HG03095 (cell line): ENCODE data around the gene HRH2.

Source experiments
- ATAC-seq: cut with Tn5 transposase; IDR thresholded peaks from one replicate; pipeline ENCODE4 v1.9.1; 2021; ENCODE audit warnings: moderate library complexity; ENCODE audit not compliant: unreplicated experiment

The HRH2 gene

DNA sequence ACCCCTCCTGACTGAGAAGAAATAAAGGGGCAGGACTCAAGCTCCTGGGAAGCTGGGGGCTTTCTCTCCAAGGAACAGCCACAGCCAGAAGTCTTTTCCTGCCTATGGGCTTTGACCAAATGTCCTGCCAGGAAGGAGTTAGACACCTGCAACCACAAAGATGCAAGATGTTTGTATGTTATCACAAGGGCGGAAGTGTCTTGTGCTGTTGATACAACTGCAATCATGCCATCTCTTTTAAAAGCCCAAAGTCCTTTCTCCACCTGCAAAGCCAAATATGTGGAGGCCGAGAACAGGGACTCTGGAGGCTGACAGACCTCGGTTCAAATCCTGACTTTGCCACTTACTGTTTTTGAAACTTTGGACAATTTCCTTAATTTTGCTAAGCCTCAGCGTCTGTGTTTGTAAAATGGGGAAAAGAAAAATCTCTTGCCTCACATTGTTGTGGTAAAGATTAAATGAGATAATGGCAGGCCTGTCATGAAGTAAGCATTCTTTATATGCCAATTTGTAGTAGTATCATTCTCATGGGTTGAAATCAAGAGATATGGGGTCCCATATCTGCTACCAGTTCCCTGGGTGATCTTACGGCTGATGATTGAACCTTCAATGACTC is 17.0 kb downstream of the HRH2 start:
- ATAC-seq, result no peak

DNA sequence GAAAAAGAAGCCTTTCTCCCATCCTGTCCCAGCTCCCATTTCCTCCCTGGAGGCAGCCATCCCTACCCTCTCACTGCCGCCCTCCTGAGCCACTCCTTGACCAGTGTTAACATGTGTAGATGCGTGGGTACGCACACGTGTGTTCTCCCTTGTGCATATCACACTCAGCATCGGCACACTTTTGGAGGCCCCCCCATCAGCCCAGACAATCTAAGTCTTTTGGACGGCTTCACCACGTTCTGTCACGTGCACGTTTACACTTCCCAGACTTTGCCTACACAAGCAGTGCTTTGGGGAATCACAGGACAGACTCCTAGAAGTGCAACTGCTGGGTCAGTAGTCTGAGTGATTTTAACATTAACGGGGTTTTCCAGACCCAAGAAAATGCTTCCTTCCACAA is 18.0 kb downstream of the HRH2 start:
- ATAC-seq, result no peak

DNA sequence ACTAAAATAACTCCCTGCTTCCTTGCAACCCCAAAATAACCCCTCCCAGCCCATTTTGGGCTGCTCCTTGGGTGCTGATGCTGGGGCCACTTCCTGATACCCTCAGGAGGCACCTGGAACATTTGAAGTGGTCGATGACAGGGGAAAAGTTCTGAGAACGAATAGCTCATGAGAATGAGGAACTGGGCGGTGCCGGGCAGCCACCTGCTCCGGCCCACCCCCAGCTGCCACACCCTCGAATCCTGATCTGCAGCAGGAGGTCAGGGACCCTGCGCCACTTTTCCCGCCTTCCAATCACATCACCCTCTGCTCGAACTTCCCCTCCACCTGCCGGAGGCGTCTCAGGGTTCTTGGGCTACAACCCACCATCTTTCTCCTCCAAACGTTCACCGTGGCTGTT is 19.7 kb downstream of the HRH2 start:
- no peak for ATAC-seq

DNA sequence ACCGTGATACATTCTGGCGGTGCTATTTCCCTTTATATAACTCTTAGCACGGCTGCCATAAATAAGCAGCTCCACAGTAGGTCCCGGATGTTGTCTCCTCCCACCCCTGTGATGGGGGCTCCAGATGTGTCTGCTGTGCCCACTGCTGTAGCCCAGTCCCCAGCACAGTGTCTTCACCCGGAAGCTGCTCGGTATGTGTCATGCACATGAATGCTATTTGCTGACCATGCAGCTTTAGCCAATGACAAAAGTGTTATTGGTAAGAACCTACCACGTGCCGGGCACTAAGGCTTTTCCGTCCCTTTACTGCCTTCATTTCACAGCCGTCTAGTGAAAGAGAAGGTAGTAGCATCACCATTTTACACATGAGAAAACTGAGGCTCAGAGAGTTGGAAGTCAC is 20.2 kb downstream of the HRH2 start:
- no peak for ATAC-seq

DNA sequence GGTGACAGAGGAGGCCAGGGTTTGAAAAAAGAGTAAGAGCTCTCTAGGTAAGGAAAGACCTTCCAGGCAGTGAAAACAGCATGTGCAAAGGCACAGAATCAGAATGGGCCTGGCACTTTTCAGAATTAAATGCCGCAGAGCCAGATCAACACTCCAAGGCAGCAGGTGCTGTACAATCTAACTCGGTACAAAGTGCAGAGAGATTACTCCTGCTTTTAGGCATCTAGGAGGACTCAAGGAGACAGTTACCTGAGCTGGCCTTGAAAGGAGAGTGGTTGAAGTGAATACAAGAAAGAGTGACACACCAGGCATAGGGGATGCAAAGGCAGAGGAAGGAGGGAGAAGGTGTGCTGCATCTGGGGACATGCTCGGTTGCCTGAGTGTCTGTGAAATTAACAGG is 21.5 kb downstream of the HRH2 start:
- ATAC-seq, result no peak

DNA sequence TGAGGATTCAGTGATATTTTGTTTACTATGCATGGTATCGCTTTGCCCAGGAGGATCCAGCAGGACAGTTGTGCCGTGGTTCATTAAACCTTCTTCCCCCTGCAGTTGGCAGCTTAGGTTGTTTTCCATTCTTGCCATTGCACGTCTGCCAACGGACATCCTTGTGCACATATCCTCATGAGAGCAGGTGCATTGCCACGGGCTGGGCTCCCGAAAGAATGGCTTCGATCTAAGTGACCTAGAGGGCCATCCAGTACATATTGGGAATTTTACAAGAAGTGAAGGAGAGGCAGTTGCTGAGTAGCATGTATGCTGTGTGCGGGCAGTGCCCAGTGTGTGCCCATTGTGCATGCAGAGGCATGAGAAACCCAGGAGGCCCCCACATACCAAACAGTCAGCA is 22.1 kb downstream of the HRH2 start:
- ATAC-seq, result no peak

DNA sequence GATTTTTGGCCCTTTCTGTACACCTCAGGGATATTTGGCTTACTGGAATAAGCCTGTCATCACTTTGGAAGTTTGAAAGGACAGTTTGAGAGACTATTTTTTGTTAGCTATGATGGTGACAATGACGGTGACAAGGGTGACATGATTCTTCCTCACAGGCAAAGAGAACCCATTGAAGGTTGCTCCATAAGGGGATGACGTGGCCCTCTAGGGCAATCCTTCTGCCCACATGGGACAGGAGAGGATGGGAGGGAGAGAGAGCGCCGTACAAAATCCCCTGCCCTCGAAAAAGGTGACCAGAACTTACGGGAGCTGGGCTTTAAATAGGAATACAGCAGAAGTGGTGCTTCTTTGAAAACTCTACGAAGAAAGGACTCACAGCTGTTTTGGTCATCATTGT is 22.6 kb downstream of the HRH2 start:
- no peak for ATAC-seq

DNA sequence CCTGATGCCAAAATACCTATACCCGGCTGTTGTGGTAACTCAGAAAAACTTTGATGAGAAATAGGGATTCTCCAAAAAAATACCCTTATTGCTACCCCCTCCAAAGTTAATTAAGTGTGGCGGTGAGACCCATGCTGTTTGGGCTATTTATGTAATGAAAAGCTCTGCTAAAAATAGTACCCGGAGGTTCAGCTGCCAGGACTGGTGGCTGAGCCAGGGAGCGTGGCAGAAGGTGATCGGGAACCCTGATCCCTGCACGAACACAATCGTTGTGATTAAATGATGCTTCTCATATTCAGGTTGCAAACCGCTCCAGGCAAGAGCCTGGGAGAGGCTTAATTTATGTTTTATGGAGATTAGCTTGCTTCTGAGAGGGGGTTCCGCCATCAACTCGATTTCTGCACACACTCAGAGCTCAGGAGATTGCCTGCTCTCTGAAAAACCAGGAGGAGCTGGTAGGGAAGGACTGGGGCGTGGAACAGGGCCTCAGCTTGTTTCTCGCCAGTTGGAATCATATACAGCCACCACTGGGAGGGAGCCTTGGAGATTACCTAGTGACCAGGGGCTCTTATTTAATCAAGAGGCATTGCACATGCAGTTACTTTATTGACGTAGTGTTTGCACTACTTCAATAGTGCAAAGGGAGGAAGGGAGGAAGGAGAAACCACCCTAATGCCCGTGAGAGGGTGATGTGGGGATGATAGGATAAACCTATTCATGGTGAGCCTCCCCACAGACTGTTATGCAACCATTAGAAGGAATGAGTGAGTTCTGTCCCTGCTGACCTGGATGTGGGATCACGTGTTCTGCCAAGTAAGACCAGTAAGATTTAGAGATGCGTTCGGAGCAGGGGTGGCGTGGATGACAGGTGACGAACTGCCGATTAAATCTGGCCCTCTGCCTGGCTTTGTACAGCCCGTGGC is 23.4 kb downstream of the HRH2 start:
- ATAC-seq, result no peak

DNA sequence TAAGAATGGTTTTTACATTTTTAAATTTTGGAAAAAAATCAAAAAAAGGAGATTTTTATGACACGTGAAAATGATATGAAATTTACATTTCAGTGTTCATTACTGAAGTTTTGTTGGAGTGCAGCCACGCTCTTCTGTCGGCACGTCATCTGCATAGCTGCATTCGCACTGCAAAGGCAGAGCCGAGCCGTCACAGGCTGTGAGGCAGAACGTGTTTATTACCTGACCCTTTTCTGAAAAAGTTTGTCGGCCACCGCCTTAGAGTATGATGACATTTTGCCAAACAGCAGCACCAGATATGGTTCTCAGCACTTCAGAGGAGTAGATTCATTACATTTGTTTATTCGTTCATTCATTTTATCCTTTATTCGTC is 24.1 kb downstream of the HRH2 start:
- no peak for ATAC-seq

DNA sequence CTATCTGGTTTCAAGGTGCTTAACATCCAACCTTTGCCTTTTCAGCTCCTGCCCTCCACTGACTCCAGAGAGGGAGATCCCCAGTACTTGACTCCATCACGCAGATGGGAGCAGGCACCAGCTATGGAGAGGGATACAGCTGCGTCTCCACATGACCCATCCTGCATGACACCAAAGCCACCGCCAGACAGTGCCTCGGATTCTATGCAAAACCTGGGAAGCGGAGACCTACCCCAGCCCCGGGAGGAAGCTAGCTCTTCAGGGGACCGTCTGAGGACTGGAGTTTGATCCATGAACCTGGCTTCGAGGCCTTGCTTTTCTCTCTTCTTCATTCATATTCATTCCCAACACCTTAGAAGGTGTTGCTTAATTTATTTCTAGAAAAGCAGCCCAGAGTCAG is 24.8 kb downstream of the HRH2 start:
- ATAC-seq, result no peak

DNA sequence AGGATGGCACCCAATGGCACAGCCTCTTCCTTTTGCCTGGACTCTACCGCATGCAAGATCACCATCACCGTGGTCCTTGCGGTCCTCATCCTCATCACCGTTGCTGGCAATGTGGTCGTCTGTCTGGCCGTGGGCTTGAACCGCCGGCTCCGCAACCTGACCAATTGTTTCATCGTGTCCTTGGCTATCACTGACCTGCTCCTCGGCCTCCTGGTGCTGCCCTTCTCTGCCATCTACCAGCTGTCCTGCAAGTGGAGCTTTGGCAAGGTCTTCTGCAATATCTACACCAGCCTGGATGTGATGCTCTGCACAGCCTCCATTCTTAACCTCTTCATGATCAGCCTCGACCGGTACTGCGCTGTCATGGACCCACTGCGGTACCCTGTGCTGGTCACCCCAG is 25.4 kb downstream of the HRH2 start:
- ATAC-seq, result no peak

DNA sequence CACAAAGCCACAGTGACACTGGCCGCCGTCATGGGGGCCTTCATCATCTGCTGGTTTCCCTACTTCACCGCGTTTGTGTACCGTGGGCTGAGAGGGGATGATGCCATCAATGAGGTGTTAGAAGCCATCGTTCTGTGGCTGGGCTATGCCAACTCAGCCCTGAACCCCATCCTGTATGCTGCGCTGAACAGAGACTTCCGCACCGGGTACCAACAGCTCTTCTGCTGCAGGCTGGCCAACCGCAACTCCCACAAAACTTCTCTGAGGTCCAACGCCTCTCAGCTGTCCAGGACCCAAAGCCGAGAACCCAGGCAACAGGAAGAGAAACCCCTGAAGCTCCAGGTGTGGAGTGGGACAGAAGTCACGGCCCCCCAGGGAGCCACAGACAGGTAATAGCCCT is 26.1 kb downstream of the HRH2 start:
- ATAC-seq, result no peak

DNA sequence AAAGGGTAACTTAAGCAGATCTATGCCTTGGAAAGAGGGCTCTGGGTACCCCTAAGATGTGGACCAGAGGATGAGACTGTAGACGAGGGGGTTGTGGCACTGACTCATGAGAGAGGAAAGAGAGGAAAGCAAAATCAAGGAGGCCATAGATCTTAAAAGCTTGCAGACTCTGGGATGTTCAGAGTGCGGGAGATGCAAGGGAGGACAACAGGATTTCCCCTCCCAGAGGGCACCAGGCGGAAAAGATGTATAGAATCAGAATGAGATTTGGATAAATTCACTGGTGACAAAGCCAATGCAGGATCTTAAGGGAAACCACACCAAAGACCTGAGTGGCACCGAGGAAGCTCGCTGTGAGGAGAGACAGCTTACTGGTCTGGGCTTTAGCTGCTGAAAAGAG is 27.1 kb downstream of the HRH2 start:
- ATAC-seq, result no peak

DNA sequence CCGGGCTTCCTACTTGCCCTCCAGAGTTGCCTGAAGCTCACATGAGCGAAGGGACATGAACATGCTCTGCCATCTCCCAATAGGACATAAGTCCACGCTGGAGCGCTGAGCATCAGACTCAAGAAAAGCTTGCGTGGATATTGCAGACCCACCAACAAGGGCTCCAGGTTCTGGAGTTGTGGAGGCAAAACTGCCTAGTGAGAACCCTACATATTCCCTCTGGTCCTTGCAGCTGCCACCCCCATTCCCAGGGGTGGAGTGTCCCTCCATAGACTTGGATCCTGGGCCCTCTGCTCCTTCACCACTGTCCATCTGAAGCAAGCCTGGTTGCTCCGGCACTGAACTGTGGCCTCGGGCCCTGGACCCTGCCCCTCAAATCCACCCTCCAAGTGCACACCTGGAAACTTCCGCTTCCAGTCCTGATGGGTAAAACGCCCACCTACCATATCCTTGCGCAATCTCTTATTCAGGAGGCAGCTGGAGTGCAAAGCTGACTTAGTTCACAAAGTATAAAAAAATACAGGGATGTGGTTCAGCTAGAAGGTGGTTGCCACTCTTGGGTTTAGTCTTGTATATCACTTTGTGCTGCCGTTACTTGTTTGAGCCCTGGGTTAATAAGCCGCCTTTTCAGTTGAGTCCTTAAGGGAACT is 28.0 kb downstream of the HRH2 start:
- no peak for ATAC-seq

DNA sequence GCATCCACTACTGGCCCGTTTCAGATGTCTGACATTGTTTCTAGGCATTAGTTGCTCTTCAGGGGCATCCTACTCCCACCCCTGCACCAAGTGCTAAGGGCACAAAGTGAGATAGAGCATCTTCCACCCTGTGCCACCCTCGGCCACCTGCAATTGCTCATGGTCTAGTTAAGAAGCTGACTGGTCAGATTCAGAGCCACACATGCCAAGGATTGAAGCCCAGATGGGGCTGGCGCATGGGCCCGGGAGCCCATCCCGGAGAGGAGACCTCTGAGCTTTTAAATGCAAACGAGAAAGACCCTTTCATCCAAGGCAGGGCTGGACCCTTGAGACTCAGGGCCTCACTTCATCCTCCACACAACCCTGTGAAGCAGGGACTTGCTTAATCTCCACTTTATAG is 28.5 kb downstream of the HRH2 start:
- no peak for ATAC-seq

DNA sequence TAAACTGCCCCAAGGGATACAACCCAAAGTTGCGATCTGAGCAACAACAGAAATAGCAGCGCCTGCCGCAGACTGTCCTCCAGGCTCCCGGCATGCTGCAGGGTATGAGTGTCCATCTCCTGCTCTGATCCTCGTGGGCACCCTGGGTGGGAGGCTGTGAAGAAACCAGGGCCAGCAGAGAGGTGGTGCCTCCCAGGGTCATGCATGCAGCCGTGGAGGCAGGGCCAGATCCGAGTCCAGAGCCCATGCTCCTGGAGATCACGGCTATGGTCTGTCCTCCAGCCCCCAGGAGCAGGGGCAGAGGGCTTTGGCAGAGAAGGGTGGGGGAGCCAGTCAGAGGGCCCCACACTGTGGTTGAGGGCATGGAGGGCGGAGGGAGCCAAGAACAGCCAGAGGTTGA is 29.0 kb downstream of the HRH2 start:
- ATAC-seq, result no peak

DNA sequence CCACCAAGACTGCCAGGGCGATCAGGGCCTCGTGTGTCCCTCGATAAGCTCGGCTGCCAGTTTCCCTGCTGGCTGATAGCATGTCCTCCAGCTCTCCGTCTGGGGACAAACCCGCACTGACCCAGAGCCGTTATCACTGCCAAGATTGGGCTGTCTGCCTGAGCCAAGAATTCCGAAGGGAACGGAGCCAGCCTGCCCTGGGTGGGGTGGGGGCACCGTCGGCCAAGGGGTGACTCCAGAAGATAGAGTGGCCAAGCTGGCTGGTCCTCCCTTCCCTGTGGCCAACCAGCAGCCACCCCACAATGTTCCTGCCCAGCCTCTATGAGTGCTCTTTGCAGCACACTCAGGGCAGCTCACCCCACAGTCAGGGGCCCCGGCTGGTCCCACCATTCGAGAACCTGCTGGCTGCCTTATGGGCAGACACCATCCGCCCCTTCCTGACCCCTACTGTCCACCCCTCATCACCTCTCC is 29.4 kb downstream of the HRH2 start:
- no peak for ATAC-seq

DNA sequence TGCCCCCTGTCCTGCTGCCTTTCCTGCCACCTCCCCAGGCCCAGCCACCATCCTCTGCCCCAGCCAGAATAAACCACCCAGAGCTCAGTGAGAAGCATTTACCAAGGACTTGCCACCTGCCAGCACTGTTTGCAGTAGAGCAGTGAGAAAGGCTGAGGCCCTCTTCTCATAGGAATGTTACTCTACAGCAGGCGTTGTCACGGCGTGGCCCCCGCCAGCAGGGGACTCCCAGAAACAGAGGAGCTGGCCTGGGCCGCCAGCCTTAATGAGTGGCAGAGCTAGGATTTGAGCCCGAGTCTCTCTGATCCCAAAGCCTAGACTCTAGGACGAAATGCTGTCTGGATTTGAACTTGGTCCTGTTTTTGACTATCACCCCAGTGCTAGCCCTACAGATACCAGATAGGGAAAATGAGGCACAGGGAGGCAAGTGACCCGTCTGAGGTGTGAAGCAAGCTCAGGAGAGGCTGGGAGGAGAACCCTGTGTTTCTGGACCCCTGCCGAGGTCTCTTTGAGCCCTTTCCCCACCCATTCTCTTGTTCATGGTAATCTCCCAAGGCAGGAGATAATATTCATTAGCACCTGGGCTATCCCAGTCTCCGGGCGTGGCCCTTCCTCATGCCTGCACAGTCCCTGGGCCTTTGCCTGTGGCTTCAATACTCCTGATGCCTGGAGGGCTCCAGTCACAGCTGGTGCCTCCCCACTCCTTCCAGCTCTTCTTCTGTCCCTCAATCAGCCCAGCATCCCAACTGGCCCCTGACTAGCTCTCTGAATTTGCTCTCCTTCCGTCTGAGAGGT is 30.7 kb downstream of the HRH2 start:
- no peak for ATAC-seq

DNA sequence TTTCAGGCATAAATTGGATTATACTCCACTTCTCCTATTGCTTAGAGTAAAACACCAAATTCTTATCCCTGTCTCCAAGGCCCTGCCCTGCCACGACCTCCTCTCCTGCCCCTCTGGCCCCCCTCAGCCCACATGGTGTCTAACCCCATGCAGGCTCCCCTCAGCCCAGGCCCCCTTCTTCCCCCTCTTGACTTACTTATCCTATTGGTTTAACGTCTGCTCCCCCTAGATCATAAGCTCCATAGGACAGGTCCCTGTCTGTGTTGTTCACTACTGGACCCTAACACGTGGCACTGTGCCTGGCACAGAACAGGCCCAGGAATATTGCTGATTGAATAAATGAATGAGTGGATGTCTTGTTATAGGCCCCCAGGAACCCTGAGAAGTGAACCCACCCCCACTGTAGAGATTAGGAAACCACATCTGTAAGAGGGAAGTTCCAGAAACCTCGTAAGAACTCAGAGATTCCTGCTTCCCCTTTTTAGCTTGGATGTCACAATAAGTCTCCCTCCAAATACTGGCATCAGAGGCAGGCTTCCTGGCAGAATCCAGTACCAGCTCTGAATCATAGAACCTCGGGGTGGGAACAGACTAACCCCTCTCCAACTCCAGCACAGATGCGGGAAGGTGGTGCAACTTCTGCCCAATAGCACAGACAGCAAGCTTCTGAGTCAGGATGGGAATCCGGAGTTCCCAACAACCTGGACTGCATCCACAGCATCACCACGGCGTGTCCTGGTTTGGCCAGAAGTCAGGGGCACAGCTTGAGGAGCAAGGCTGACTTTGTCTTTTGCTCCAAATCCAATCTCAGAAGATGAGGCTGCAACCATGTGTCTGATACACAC is 31.5 kb downstream of the HRH2 start:
- ATAC-seq, result no peak

DNA sequence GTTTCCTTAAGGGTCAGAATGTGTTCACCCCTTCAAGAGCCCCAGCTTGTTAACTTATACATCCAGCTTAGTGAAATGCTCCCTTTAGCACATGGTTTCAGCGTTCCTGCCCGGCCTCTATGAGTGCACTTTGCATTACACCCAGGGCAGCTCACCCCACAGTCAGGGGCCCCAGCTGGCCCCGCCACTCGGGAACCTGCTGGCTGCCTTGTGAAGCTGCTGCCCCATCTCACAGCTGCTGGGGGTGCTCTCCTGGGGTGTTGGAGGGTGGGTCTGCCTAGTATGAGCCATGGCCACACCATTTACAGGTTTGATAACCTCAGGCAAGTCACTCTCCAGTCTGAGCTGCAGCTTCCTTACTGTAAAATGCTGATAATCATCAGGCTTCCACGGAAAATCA is 32.2 kb downstream of the HRH2 start:
- no peak for ATAC-seq
